Glomerular visceral epithelial cell (primary cell): ENCODE data around the gene ATXN1.
A peak's percentile ranks its signal among the peaks of the same experiment; 100 is the strongest.

Source experiments
- DNase-seq: peaks from one replicate; pipeline ENCODE4 v3.0.0-alpha.2; 2016; ENCODE audit errors: extremely low spot score

The ATXN1 gene

DNA sequence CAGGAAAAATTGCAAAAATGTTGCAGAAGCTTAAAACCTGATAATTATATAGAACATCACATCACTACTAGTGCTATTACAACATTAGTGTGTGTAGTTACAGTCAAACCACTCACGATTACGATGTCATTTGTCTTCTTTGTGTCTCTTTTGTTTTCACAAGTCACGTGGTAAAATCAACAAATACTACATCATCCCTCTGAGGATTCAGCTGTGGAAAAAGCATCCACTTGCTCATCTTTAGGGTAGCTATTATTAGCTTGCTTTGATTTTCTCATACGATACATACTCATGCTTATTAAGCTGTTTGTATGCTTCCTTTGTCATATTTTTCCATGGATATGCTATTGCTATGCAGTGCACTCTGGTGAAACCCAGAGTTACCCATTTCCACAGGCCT lies 22.2 kb upstream of the ATXN1 start:
- DNase-seq = no peak

DNA sequence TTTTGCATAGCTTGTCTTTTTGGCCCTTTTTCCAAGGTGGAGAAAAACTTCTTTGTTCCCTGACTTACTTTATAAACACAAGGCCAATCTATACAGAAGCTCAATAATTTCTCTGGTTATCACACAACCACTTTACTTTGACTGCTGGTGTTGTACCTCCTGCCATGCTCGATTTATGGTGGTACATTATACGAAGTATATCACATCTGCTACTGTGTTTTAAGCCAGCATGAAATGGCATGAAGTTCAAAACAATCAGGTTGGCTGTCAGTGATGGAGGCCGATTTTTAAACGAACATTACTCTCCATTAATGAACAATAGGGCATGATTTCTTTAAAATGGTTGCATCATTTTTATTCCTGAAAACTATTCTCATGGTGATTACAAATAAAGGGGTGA lies 21.0 kb upstream of the ATXN1 start:
- DNase-seq = no peak

DNA sequence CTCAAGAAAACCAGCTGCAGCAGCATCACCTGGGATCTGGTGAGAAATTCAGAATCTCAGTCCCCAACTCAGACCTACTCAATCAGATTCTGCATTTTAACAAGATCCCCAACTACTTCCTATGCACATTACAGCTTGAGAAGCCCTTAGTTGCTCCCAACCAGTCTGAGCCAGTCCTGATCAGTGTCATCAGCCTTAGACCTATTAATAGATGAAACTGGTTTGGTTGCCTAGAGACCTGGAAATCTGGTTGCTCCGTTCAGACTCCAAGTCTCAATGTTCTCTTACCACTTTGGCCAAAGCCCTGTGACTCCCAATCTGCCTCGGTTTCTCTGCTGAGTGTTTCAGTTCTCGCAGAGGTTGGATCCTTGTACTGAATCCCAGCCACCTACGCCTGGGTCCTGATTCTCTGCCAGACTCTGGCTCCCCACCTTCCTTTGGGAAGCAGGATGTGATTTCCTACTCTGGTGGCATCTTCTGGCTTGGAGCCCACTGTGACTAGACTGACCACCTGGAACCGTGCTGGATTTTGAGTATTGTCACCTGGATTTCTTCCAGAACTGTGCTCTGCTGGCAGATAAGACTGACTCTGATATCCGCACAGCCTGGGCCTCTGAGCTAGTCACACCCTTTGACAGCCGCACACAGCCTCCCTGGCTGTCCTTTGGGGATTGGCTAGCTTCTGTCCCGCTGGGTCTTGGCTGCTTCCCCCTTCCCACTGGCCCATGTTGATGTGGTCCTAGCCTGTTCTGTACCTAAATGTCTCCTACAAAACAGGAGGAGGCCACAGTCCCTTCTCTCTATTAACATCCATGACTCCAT lies 20.3 kb upstream of the ATXN1 start:
- no peak for DNase-seq

DNA sequence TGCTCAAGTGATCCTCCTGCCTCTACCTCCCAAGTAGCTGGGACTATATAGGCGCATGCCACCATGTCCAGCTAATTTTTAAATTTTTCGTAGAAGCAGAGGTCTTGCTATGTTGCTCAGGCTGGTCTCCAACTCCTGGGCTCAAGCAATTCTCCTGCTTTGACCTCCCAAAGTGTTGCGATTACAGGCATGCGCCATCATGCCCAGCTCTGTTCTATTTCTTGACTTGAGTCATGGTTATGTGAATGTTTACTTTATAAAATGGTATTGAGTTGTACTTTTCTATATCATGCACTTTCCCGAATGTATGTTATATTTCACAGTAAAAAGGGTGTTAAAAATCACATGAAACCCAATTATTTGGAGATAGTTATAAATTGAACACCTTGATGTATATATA lies 17.3 kb upstream of the ATXN1 start:
- no peak for DNase-seq

DNA sequence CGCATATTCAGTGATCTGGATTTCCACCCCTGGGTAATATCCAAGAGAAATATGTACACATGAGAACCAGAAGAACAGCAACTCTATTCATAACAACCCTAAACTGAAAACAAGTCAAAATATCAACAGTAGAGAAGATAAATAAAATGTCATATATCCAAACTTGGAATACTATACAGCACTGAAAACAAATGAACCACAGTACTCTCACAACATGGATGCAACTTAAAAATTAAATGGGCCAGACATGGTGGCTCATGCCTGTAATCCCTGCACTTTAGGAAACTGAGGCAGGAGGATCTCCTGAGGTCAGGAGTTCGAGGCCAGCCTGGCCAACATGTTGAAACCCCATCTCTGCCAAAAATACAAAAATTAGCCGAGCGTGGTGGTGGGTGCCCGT lies 16.5 kb upstream of the ATXN1 start:
- DNase-seq = no peak

DNA sequence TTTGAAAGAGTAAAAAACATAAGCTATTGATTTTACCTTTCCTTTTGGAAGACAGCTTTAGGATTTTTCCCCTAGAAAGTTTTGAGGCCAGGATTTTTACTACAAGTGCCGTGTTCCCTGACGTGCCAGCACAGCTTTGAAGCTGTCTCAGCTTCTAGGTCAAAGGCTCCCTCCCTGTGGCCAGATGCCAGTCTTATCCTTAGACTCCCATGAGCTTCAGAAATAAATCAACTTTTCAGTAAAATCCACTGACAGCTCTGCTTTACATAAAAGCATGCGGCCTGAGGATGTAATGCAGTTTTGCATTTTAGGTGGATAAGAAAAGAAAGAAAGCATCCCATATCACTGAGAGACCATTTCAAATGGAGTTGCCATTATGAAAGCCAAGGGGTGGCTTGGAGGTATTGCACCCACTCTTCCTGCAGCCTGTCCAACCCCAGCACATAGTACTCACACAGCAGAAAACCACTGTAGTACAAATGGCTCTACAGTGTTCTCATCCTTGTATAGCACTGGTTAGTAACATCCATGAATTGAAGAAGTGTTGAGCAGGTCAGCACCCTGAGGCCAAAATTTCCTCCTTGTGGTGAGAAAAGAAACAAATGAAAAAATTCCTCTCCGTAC lies 15.2 kb upstream of the ATXN1 start:
- DNase-seq = no peak

DNA sequence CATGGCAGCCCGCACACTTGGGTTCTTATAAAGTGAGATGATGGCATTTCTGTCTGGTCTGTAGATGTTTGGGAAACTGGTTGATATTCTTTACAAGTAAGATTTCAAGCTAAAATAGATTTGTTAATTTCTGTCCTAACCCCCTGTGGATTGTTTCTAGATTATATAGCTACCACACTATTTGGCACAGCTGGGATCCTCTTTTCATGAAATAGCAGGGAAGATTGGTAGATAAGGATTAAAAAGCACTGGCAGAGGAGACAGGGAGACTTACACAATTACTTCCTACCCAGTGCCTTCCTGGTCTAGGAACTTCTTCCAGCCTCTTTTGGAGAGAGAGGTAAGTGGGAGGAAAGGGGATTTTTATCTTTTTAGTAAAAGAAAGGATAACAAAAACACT lies 13.2 kb upstream of the ATXN1 start:
- DNase-seq = no peak

DNA sequence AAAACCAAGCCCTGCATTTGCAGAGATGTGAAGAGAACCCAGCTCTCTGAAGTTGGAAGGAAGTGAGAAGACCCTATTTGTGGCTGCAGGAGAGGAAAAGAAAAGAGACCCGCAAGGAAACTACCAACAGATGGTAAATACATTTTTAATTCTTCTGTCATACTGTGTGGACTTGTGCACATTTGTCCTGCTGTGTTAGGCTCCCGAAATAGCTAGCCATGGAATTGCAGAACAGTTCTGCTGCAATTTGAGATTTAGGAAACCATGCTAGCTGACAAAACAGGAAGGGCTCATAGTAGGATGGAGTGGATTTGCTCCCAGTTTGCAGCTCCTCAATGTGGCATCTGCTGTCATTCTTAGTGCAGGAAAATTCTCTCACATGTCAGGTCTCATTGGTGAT lies 12.1 kb upstream of the ATXN1 start:
- DNase-seq = no peak

DNA sequence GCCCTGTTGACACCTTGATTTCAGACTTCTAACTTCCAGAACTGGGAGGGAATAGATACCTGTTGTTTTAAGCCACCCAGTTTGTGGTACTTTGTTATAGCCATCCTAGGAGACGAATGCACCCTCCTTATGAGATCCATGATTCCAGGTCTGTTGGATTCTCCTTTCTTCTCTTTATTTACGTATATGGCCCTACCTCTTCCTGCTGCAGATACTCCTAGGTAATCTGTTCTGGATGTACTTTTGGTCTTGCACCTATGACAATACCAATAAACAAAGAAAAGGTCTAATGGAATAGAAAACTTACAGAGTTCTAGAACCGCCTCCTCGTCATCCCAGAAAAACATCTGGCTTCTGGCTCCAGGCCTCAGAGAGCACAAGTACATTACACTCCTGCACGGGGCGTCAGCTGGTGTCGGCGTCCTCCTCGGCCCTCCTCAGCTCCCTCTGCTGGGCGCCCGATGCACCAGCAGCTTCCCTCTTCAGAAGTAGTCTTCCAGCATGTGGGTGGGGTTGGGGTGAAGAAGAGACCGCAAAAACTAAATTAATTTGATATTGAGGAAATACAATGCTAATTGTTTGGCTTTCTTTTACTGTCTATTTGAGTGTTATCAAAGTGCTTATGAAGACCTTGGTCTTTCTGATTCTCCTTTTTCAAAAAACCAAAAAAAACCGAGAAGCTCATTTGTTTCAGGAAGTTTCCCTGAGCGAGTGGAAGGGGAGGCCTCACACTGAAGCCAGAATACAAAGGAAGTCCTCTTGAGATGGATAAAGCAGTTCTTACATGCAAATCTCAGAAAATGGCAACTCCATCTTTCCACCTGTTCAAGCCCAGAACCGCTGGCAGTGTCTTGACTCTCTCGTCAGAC lies 9.7 kb upstream of the ATXN1 start:
- DNase-seq = peak; percentile 76

DNA sequence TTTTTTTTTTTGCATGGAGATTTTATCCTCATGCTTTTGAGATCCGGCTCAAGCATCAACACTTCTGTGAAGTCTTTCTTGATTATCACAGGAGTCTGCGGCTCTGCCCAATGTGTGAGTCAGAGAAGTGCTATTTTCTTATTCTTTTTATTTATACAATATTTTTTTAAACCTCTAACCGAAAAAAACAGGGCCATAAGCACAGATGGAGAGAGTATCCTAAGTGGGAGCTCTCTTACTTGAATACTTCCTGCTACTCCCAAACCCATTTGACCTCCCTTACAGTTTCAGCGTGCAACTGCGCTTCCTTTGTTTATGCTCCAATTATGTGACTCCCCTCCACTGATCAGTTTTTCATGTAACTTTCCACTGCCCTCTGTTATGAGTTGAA lies 8.7 kb upstream of the ATXN1 start:
- peak; percentile 71 for DNase-seq

DNA sequence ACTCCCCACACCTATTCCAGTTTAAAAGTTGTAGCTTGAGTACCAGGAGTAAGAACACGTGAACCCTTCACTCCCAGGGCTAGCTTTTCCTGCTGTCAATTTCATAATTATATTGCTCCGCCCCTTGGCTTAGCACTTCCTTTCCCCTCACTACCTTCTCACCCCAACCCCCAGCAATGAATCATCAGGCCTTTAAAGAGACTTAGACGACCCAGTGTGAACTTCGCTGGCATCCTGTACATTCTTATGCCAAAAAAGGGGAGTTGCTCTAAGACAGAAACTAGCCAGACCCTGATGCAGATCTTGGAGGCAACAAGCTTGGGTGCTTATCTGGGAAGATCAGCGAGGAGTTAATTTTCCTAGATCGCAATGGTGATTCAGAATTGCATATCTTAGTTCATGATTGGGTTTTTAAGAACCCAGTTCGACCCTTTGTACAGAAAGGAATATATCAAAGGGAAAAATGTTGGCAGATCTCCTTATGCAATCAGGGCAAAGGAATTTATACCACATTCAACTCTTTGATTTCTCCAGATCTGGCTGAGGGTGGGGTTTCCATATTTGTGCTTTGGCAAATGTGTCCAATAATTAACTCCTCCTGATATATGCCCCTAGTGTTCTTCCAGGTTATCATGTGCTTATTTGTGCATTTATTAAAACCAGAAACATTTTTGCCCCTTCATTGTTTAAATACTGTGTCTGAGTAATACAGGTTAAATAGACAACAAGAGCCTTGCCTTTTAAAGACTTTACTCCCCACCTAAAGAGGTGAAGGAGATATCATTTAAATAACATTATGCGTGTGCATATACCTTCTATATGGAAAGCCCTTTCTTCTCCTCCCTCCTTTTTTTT lies 8.1 kb upstream of the ATXN1 start:
- peak; percentile 92 for DNase-seq

DNA sequence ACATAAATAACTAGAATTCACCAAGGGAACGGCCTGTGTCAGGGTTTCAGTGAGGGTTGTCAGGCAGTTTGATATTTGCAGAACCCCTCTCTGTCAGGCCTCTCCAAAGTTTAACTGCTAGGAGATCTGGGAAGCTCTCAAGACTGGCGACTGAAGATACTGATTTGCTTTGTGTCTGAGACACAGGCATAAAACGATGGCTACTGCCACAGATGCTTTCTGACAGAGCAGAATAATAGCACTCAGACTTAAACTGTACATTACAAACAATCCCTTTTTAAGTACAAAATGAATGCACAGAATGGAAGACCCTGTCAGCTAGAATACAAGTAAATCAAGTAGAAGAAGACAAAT lies 7.2 kb upstream of the ATXN1 start:
- DNase-seq = no peak

DNA sequence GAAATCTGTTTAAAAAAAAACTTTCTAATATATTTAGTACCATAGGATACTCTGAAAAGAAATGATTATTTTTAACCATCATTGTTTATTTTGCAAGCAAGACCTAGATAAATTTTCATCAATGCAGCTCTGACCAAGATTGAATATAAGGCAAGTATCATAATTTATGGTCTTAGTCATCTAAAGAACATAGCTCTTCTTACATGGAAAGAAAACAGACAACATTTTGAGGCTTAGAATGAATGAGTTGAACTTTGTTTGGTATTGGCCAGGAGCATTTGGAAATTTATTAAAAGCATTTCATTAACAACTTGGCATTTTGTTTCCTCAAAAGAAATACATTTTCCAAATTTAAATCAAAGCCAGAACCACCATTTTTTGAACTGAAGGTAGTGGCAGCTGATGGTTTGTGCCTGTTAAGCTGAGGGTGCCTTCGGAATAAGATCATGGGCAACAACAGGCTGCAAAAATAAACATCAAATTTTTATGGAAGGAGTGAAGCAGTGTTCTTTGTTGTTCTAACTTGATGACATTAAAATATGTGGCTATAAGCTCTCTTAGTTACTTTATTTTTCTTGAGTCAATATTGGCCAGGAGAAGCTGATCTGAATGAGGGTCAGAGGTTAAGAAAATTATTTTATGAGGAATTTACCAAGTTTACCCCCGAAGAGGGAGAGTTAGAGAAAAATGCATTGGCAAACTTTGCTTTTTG lies 6.7 kb upstream of the ATXN1 start:
- no peak for DNase-seq

DNA sequence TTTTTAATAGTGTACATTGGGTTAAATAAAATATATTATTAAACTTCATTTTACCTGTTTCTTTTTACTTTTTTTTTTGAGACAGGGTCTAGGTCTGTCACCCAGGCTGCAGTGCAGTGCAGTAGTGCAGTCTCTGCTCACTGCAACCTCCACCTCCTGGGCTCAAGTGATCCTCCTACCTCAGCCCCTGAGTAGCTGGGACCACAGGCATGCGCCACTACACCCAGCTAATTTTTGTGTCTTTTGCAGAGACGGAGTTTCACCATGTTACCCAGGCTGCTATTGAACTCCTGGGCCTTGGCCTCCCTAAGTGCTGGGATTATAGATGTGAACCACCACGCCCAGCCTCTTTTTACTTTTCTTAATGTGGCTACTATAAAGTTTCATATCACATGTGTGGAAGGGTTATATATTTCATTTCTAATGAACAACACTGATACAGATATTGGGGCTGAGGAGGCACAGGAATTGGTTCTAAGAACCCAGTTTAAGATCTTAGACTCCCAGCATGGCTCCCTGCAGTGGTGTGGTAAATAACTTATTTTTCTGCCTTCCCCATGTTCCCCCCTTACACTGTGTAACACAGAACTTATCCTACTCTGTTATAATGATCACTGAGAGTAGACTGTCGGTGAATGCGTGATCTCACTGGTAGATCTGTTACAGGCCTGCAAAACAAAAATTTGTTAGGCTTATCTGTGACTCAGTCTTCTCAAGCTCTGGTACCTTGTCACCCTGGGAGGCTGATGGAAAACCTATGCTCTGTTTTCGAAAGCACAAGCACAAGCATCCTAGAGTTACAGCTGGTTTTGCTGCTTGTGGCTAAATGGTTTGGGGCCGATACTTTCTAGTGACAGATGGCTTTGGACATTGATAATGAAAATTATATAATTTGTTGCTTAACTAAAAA lies 5.8 kb upstream of the ATXN1 start:
- DNase-seq = no peak

DNA sequence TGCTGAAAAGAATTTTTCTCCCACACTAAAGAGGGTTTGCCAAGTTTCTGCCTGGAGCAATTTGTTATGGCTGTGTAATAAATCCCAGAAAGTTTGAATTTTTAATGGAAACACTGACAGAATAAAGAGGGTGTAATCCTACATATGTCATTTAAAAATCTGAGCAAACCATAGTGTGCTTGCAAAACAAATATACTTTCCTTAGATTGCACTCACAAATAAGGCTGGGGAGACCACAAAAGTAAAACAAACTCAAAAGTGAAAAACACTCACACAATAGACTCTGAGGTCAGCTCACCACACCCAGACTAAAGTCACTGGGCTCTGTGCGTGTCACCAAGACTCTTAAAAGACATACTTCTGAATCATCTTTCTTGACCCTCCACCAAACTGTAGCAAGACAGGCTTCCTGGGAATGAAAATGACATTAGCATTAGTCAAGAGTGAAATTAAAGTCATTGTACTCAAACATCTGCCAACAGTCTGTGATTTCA lies 4.8 kb upstream of the ATXN1 start:
- peak; percentile 77 for DNase-seq

DNA sequence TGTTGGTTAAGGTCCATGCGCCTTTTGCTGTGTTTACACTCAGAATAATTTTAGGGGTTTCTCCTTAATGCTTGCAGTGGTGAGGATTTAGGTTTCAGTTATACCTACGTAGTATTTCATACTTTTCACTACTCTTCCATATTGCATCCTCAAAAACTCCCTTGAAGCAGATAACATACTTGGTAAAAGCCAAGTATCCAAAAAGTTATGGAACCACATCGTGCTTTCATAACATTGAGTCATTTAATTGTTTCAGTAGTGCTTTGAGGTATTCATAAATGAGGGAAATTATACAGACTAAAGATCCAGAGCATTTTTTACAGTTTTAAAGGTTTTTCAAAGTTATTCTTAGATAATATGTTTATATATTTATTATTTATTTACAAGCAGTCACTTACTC lies 4.0 kb upstream of the ATXN1 start:
- DNase-seq = no peak

DNA sequence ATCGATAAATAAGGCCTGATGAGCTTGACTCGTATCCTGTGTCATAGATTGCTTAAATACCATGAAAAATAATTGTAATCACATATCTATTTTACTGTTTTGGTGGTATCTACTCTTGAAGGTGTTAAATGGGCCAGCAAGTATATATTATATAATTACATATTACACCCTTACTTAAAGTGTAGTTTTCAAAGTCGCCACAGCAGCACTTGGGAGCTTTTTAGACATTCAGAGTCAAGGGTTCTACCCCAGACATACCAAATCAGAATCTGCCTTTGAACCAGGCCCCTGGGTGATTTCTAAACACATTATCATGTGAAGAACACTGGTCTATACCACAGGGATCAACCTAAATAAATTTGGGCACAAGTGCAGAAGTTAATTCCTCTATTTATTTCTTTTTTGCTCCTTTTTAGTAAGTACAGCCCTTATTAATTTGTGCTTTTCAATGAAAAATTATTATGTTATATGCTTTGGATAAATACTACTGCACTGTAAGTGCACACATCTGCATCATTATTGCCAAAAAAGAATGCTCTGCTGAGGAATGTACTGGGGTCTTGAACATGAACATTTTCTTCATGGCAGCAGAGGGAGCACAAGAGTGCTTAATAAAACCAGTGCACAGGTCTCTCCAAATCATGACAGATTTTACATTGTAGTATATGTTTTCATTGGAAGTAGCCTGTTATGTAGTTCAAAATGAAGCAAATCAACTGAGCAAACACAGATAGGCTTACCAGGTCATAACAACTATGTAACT lies 3.1 kb upstream of the ATXN1 start:
- peak; percentile 54 for DNase-seq

DNA sequence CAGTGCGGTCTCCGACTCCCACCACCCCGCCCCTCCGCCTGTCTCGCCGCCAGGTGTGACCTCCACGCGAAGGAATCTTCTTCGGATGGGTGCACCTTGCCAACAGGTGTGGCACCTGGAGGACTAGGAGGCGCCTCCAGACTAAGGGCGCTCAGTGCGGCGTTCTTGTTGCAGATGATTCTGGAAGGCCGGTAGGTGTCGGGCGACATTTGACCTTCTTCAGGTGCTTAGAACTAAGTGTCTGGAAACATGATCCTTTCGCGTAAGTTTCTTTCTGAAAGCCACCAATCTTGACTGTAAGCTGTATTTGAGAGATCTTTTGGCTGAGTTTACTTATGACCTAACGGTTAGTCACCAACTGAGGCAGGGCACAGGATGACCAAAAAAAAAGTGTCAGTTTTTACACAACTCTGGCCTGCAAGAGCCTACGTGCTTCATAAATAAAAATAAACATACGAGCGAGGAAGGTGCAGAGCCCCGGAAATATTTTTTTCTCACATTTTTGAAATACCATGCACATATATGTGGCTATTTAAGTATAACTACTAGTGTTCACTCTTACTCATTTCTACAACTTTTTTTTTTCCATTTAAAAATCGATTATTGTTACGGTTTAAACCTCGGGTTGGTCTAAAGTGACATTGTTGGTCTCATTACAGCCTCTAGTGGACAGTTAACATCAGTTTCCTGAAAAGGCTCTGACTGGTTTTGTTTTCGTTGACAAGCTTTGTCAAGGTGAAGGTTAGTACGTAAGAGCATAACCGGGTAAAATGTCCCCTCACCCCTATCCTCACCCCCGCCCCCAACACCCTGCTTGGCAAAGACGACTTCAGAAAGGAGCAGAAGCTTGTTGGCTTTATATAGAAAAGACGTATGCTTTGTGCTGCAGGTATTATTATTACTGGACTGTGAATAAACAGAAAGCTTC lies 1.6 kb upstream of the ATXN1 start:
- peak; percentile 66 for DNase-seq
